Ishikawa (cell line): Measurements from ENCODE around the gene RGS6.

ENCODE experiments used
- CEBPB ChIP-seq: IDR thresholded peaks from 2 replicates; pipeline ENCODE4 v1.6.1; 2012
- CREB1 ChIP-seq: IDR thresholded peaks from 2 replicates; pipeline ENCODE4 v1.6.1; 2012; ENCODE audit warnings: low read depth
- EGR1 ChIP-seq: IDR thresholded peaks from 2 replicates; pipeline ENCODE4 v1.6.1; 2012
- EP300 ChIP-seq: IDR thresholded peaks from 2 replicates; pipeline ENCODE4 v1.6.1; 2012; ENCODE audit warnings: borderline replicate concordance
- FOXM1 ChIP-seq: IDR thresholded peaks from 2 replicates; pipeline ENCODE4 v1.6.1; 2012; ENCODE audit warnings: low read depth, borderline replicate concordance
- MAX ChIP-seq: IDR thresholded peaks from 2 replicates; pipeline ENCODE4 v1.6.1; 2012
- RAD21 ChIP-seq: IDR thresholded peaks from 2 replicates; pipeline ENCODE4 v1.6.1; 2012; ENCODE audit warnings: low read depth
- REST ChIP-seq: IDR thresholded peaks from 2 replicates; pipeline ENCODE4 v1.6.1; 2012; ENCODE audit warnings: low read depth, mild to moderate bottlenecking
- TAF1 ChIP-seq: IDR thresholded peaks from 2 replicates; pipeline ENCODE4 v1.6.1; 2012; ENCODE audit warnings: low read depth, mild to moderate bottlenecking
- YY1 ChIP-seq: IDR thresholded peaks from 2 replicates; pipeline ENCODE4 v1.6.1; 2012; ENCODE audit warnings: low read depth
- ZBTB7A ChIP-seq: IDR thresholded peaks from 2 replicates; pipeline ENCODE4 v1.6.1; 2012; ENCODE audit warnings: low read depth

GRCh38 chr14:72383865-72384264 lies 451.6 kb downstream of the RGS6 start:
- TF ChIP-seq REST = no peak
- TF ChIP-seq CEBPB = no peak
- TF ChIP-seq RAD21 = no peak
- no peak for TF ChIP-seq YY1
- no peak for TF ChIP-seq EGR1
- no peak for TF ChIP-seq CREB1
- TF ChIP-seq EP300 = no peak
- no peak for TF ChIP-seq ZBTB7A
- TF ChIP-seq TAF1 = no peak
- TF ChIP-seq MAX = no peak
- no peak for TF ChIP-seq FOXM1
